AG09319 (cell line): ENCODE data around the gene NSMCE1.
A peak's percentile ranks its signal among the peaks of the same experiment; 100 is the strongest.

ENCODE experiments used
- DNase-seq: peaks from one replicate; pipeline ENCODE4 v3.0.0-alpha.2; 2010; ENCODE audit warnings: low read depth; ENCODE audit errors: extremely low read depth
- CTCF ChIP-seq: IDR thresholded peaks from 2 replicates; pipeline ENCODE4 v1.5.1; 2011; ENCODE audit warnings: low read depth, mild to moderate bottlenecking, inconsistent platforms, low read length, moderate library complexity

The NSMCE1 gene

DNA sequence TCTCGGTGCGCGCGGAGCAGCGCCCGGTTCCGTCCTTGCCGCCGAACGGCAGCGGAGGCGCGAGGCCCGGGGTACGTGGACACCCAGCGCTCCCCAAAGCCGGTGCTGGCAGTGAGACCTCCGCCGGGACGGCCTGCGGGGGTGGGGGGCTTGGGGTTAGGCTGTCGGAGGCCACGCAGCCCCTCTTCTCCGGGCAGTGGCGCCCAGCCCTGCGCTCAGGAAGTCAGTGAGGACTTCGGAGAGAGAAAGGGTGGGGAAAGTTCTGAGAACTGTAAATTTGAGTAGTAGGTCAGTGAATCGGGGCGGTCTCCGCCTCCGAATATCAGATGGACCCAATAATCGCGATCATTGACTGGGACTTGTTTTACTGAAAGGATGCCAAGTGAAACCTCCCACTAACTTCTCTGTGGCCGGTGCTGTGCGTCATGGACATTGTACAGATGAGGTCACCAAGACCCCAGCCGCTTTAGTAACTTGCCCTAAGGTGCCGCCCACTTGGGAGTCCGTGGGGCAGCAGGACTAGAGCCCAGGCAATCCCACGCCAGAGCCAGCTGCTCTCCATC lies 45.7 kb upstream of the NSMCE1 start:
- TF ChIP-seq CTCF, result no peak
- DNase-seq, result peak; percentile 77

GRCh38 chr16:27313422-27314160 lies 45.0 kb upstream of the NSMCE1 start, which contains the start of gene IL4R:
Gene IL4R, plus strand, starts transcription at chr16:27313974. Its CDS starts 26,230 bp downstream, at chr16:27340204.
- no peak for DNase-seq
- TF ChIP-seq CTCF, result no peak

DNA sequence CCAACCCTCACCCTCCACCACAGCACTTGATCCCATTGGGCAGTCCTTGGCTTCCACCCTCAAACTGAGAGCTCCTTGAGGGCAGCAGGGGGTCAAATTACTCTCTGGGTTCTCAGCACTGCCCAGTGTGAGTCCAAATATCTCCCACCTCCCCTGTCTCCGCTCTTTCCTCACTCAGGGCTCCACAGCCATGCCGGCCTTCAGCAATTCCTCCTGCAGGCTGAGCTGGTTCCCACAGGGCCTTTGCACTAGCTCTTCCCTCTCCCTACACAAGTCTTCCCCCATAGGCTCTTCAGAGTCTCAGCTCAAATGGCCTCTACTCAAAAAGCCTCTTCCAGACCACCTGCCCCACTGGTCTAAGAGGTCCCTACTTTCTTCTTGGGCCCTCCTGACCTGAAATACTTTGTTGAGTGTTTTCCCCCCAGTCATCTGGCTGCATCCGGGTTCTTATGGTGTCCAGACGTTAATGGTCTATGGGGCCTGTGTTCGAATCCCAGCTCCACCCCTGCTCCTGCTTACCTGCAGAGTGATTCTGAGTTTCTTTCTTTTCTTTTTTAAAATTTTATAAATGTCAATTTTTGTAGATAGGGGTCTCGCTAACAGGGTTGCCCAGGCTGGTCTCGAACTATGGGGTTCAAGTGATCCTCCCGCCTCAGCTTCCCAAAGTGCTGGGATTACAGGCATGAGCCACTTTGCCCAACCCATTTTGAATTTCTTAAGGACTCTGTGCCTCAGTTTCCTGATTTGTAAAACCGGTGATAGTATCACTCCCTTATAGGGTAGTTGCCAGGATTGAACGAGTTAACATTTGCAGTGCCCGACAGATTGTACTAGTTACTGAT lies 44.2 kb upstream of the NSMCE1 start:
- DNase-seq, result no peak
- TF ChIP-seq CTCF, result no peak

- no peak for DNase-seq
- no peak for TF ChIP-seq CTCF
These were observed 43.3 kb upstream of the NSMCE1 start for GRCh38 chr16:27311897-27312303.

DNA sequence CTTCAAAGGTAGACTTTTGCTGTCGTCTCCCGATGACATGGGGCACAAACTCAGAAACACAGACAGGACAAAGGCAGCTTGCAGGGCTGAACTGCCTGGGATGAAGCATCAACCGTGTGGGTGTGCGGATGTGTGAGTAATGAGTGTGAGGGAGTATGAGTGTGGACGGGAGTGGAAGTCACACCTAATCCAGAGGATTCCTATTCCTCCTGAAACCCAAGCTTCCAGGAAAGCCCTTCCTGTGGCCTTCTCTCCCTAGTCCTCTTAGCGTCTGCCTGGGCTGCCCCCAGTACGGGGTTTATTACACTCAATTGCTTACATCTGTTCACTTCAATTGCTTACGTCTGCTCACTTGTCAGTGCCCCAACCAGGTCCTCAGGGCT lies 42.9 kb upstream of the NSMCE1 start:
- DNase-seq, result no peak
- no peak for TF ChIP-seq CTCF

GRCh38 chr16:27310576-27311447 lies 42.2 kb upstream of the NSMCE1 start:
- no peak for TF ChIP-seq CTCF
- DNase-seq, result no peak
